ENCODE measurements around the gene ITPR1.

DNA sequence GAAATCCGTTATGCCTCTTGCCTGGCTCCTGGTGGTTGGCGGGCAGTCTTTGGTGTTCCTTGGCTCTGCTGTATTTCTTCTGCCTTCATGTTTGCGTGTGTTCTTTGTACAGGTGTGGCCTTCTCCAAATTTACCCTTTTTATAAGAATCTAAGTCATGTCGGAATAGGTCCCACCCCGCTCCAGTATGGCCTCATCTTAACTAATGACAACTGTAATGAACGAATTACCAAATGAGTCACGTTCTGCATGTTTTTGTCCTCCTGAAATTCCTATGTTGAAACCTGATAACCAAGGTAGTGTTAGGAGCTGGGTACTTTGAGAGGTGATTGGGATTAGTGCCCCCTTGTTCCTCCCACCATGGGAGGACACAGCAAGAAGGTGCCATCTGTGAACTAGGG lies 71.1 kb downstream of the ITPR1 start:
- no peak for TF ChIP-seq EZH2 (IDR thresholded peaks at IDR 0.05; ENCODE audit: insufficient read depth, poor library complexity, severe bottlenecking)
- TF ChIP-seq EZH2phosphoT487 (IDR thresholded peaks at IDR 0.05; ENCODE audit: insufficient read depth, low read depth): no peak
